Activated naive CD8-positive, alpha-beta T cell treated with anti-CD3 and anti-CD28 coated beads for 36 hours (primary cell): ENCODE results near the gene TRMO. TPM values are rescaled to one million over a fixed set of nuclear protein-coding genes. Genes with fewer than 3 reads are reported as not detected.
"Not testable (repeated sequence)": the region's sequence is repeated elsewhere in the genome, so short reads cannot be mapped to it uniquely, and the experiment has no call there.

Experiments
- DNase-seq: peaks from one replicate; pipeline ENCODE4 v3.0.0; 2021
- H3K27ac Mint-ChIP-seq: one replicate; pipeline ENCODE4 v1.8.0; 2022; ENCODE audit warnings: mild to moderate bottlenecking, moderate library complexity, mixed read lengths
- H3K27me3 Mint-ChIP-seq: one replicate; pipeline ENCODE4 v1.8.0; 2022; ENCODE audit warnings: mild to moderate bottlenecking, mixed read lengths
- H3K36me3 Mint-ChIP-seq: one replicate; pipeline ENCODE4 v1.8.0; 2021; ENCODE audit warnings: mild to moderate bottlenecking, mixed read lengths
- H3K4me1 Mint-ChIP-seq: one replicate; pipeline ENCODE4 v1.8.0; 2021; ENCODE audit warnings: mixed read lengths
- H3K4me3 Mint-ChIP-seq: one replicate; pipeline ENCODE4 v1.8.0; 2022; ENCODE audit warnings: mild to moderate bottlenecking, moderate library complexity, mixed read lengths
- H3K9me3 Mint-ChIP-seq: one replicate; pipeline ENCODE4 v1.8.0; 2022; ENCODE audit warnings: mixed read lengths
- total RNA-seq, 2 experiments: library from RNA; stranded (reverse); gene quantifications; one replicate each; pipeline ENCODE4 v1.2.3, GENCODE V29; 2021

Gene TRMO, protein sequence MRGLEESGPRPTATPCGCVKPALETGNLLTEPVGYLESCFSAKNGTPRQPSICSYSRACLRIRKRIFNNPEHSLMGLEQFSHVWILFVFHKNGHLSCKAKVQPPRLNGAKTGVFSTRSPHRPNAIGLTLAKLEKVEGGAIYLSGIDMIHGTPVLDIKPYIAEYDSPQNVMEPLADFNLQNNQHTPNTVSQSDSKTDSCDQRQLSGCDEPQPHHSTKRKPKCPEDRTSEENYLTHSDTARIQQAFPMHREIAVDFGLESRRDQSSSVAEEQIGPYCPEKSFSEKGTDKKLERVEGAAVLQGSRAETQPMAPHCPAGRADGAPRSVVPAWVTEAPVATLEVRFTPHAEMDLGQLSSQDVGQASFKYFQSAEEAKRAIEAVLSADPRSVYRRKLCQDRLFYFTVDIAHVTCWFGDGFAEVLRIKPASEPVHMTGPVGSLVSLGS
- 10 to 100 TPM; 17.7 to 18.1 TPM for total RNA-seq

DNA sequence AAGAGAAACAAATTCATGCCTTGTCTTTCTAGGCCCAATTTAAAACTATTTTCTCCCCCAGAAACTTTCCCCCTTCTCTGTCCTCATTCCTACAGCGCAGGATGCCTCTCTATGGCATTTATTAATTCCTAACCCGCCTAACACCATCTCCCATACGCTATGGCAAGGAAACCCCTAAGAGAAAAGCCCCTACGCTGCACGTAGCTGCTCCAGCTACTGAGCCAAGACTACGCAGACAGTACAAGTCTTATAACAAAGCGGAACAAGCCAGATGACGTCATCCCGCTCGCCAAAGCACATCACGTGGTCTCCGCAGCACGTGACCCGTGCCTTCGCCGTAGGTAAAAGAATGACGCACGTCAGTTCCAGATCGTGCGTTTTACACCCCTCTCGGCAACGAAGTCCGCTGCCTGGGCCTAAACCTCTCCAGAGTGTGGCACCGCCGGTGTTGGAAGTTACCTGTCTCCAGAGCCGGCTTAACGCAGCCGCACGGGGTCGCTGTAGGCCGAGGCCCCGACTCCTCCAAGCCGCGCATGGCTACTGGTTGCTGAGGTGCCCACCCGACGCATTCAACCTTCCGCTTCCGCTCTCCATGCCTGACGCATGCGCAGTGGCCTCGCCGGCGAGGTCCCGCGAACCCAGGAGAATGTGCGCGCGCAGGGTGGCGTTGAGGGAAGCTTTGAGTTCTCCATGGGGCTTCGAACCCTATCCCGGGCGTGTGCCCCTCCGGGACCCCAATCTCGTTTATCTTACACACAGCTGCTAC, at the start of gene TRMO:
Gene TRMO (minus strand): TSS at position 542 of the 766 bp plus-strand sequence. CDS start 7 bp downstream, at position 535.
- DNase-seq, result peak; percentile 97
- H3K4me3 Mint-ChIP-seq, result peak within 1 kb of the TSS; percentile 91
- peaks cover 8% of the 10 kb centered on the region for H3K27me3 Mint-ChIP-seq
- H3K27ac Mint-ChIP-seq, result peak within 1 kb of the TSS; percentile 97
- no peaks in the 10 kb centered on the region for H3K9me3 Mint-ChIP-seq
- peaks cover 14% of the 10 kb centered on the region for H3K36me3 Mint-ChIP-seq
- peaks cover 45% of the 10 kb centered on the region for H3K4me1 Mint-ChIP-seq

DNA sequence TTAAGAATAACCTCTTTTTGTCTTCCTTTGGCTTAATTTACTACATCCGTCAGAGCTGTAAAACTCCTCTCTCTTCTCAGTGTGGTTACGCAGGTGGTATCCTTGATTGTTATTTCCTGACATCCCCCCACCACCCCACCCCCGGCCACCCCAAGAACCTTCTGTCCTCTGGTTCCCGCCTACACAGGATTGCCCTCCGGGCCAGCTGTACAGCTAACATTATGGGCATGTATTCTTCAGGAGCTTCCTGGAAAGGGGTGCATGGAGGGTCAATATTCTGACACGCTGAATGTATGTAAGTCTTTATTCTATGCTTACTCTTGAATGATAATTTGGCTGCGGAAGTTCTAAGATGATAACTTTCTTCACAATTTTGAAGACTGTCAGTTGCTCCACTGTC, 47.9 kb upstream of the TRMO start:
- Mint-ChIP-seq H3K4me1 (peaks cover 12% of the 10 kb centered on the region), H3K4me3 (peak overlapping the region; percentile 51), H3K27ac (no peak overlapping the region), H3K27me3 (no peaks in the 10 kb centered on the region), H3K36me3 (peaks cover 1% of the 10 kb centered on the region), H3K9me3 (peaks cover under 1% of the 10 kb centered on the region)
- DNase-seq, result no peak

GRCh38 chr9:97969014-97969413, 46.7 kb upstream of the TRMO start:
- Mint-ChIP-seq H3K36me3 (no peaks in the 10 kb centered on the region), H3K4me1 (peaks cover 12% of the 10 kb centered on the region), H3K9me3 (no peaks in the 10 kb centered on the region), H3K4me3 (no peak overlapping the region), H3K27me3 (no peaks in the 10 kb centered on the region), H3K27ac (no peak overlapping the region)
- no peak for DNase-seq

- Mint-ChIP-seq H3K36me3 (no peaks in the 10 kb centered on the region), H3K27ac (no peak overlapping the region), H3K27me3 (no peaks in the 10 kb centered on the region), H3K4me1 (peaks cover 12% of the 10 kb centered on the region), H3K9me3 (no peaks in the 10 kb centered on the region), H3K4me3 (no peak overlapping the region)
- no peak for DNase-seq
Measured at GRCh38 chr9:97966493-97966892, 44.2 kb upstream of the TRMO start.

- no peak overlapping the region for H3K27ac Mint-ChIP-seq
- DNase-seq, result no peak
- no peaks in the 10 kb centered on the region for H3K36me3 Mint-ChIP-seq
- H3K9me3 Mint-ChIP-seq, result no peaks in the 10 kb centered on the region
- no peaks in the 10 kb centered on the region for H3K27me3 Mint-ChIP-seq
- no peak overlapping the region for H3K4me3 Mint-ChIP-seq
- H3K4me1 Mint-ChIP-seq, result peaks cover 4% of the 10 kb centered on the region
Measured at GRCh38 chr9:97964901-97965300, 42.6 kb upstream of the TRMO start.

DNA sequence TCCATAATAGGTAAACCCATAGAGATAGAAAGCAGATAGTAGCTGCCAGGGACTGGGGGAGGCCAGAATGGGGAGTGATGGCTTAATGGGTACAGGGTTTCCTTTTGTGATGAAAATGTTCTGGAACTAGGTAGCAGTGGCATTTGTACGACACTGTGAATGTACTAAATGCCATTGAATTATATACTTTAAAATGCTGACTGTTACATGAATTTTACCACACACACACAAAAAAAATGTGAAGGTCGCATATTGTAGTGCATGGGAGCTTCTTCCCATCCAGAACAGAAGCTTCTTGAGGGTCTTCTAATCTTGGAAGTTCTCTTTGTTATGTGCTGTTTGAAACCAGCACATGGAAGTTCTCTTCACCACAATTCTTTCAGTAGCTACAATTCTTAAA, 40.9 kb upstream of the TRMO start:
- Mint-ChIP-seq H3K9me3 (no peaks in the 10 kb centered on the region), H3K36me3 (no peaks in the 10 kb centered on the region), H3K4me3 (no peak overlapping the region), H3K27ac (no peak overlapping the region), H3K27me3 (no peaks in the 10 kb centered on the region), H3K4me1 (peaks cover 3% of the 10 kb centered on the region)
- no peak for DNase-seq

- Mint-ChIP-seq H3K27ac (no peak overlapping the region), H3K4me3 (no peak overlapping the region), H3K27me3 (no peaks in the 10 kb centered on the region), H3K9me3 (no peaks in the 10 kb centered on the region), H3K4me1 (peaks cover 3% of the 10 kb centered on the region), H3K36me3 (no peaks in the 10 kb centered on the region)
- no peak for DNase-seq
Measured at GRCh38 chr9:97962575-97962974, 40.3 kb upstream of the TRMO start.

- H3K4me1 Mint-ChIP-seq, result peaks cover 3% of the 10 kb centered on the region
- H3K27me3 Mint-ChIP-seq, result no peaks in the 10 kb centered on the region
- H3K27ac Mint-ChIP-seq, result no peak overlapping the region
- no peaks in the 10 kb centered on the region for H3K9me3 Mint-ChIP-seq
- DNase-seq, result no peak
- no peak overlapping the region for H3K4me3 Mint-ChIP-seq
- no peaks in the 10 kb centered on the region for H3K36me3 Mint-ChIP-seq
Measured at GRCh38 chr9:97962136-97962535, 39.8 kb upstream of the TRMO start.

DNA sequence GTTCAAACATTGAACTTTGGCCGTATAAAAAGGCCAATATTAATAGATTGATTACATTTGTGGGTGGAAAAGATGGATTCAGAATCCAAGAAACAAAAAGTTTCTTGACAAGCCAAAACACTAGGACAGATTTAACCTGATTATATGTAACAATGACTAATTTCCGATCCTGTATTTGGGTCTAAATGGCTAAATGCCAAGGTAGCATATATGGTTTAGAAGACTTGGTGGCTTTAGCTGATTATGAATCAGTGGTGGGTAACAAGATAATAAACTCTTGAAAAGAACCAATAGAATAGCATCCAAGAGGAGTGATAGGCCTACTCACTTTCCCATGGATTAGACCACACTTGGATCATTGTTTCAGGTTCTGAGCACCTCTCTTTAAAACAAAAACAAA, 39.1 kb upstream of the TRMO start:
- no peaks in the 10 kb centered on the region for H3K9me3 Mint-ChIP-seq
- no peak overlapping the region for H3K27ac Mint-ChIP-seq
- H3K4me3 Mint-ChIP-seq, result no peak overlapping the region
- DNase-seq, result no peak
- H3K36me3 Mint-ChIP-seq, result no peaks in the 10 kb centered on the region
- no peaks in the 10 kb centered on the region for H3K27me3 Mint-ChIP-seq
- peaks cover 4% of the 10 kb centered on the region for H3K4me1 Mint-ChIP-seq

GRCh38 chr9:97960678-97961328, 38.5 kb upstream of the TRMO start:
- not testable (repeated sequence) for DNase-seq, H3K4me3 Mint-ChIP-seq, H3K9me3 Mint-ChIP-seq, H3K4me1 Mint-ChIP-seq, H3K36me3 Mint-ChIP-seq, H3K27me3 Mint-ChIP-seq, H3K27ac Mint-ChIP-seq

DNA sequence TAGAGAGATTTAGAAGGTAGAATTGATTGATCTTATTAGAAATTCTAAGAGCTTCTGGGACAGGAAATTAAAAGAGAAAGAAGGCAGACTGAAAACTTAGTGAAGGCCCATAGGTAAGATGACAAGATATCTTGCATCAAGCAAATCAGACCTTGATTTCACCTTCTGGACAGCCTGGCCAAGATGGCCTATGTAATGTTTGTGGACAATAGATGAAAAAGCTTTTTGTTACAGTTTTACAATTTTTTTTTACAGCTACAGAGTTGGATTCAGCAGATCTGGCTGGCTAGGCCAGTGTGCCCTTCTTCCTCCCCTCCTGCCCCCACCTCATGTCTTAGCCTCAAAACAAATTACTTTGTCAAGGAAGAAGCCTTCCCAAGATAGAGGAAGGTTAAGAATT, 37.3 kb upstream of the TRMO start:
- no peaks in the 10 kb centered on the region for H3K9me3 Mint-ChIP-seq
- H3K27ac Mint-ChIP-seq, result no peak overlapping the region
- no peaks in the 10 kb centered on the region for H3K27me3 Mint-ChIP-seq
- H3K4me1 Mint-ChIP-seq, result peaks cover 6% of the 10 kb centered on the region
- DNase-seq, result no peak
- no peaks in the 10 kb centered on the region for H3K36me3 Mint-ChIP-seq
- no peak overlapping the region for H3K4me3 Mint-ChIP-seq

GRCh38 chr9:97958812-97959511, 36.7 kb upstream of the TRMO start:
- H3K4me3 Mint-ChIP-seq, result no peak overlapping the region
- no peak overlapping the region for H3K27ac Mint-ChIP-seq
- no peak for DNase-seq
- H3K27me3 Mint-ChIP-seq, result no peaks in the 10 kb centered on the region
- no peaks in the 10 kb centered on the region for H3K36me3 Mint-ChIP-seq
- peaks cover 6% of the 10 kb centered on the region for H3K4me1 Mint-ChIP-seq
- H3K9me3 Mint-ChIP-seq, result no peaks in the 10 kb centered on the region

DNA sequence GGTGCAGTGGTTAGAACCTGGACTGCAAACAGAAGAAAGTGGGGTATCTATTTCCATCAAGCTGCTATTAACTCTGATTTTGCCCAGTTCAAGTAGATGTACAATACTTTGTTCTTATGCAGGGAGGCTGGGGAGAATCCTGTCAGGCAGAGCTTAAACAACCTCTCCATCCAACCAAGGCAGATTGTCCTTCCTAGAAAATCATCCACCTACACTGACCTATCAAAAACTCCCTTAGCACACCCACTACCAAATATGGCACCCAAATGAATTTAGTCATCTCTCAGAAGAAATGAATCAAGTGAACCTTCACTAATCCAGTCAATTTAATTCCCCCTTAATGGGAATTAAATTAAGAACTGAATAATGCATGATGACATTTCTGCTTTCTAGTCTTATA, 34.0 kb upstream of the TRMO start:
- Mint-ChIP-seq H3K27me3 (no peaks in the 10 kb centered on the region), H3K36me3 (no peaks in the 10 kb centered on the region), H3K4me1 (peaks cover 6% of the 10 kb centered on the region), H3K27ac (no peak overlapping the region), H3K4me3 (no peak overlapping the region), H3K9me3 (peaks cover 2% of the 10 kb centered on the region)
- DNase-seq, result no peak

DNA sequence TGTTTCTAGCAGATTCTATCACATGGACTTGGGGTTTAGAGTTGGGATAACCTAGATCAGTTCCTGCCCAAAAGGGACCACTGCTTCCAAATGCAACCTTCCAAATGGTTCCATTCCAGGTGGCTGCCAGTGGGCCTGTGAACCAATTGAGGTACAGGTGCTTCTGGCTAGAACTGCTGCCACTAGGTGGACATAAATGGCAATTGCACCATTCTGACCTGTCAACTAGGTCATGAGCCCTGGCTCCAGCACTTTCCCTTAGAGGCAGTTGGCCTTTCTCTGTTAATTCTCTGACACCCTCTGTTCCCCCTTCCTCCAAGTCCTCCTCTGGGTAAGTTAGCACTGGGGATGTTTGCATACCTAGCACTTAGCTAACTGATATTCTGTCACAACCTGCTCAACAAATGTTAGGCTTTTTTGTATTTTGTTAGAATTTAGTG, 32.3 kb upstream of the TRMO start:
- H3K27ac Mint-ChIP-seq, result no peak overlapping the region
- H3K4me3 Mint-ChIP-seq, result no peak overlapping the region
- H3K4me1 Mint-ChIP-seq, result peaks cover 6% of the 10 kb centered on the region
- H3K9me3 Mint-ChIP-seq, result peaks cover 3% of the 10 kb centered on the region
- peak; percentile 42 for DNase-seq
- H3K36me3 Mint-ChIP-seq, result no peaks in the 10 kb centered on the region
- H3K27me3 Mint-ChIP-seq, result no peaks in the 10 kb centered on the region

- H3K9me3 Mint-ChIP-seq, H3K27me3 Mint-ChIP-seq, DNase-seq, H3K27ac Mint-ChIP-seq, H3K36me3 Mint-ChIP-seq, H3K4me1 Mint-ChIP-seq, H3K4me3 Mint-ChIP-seq: not testable (repeated sequence)
Measured at GRCh38 chr9:97950873-97951272, 28.6 kb upstream of the TRMO start.
